CD1c-positive myeloid dendritic cell (primary cell): ENCODE results near the gene ST6GAL1.

Experiments used
- DNase-seq: peaks from one replicate; pipeline ENCODE4 v3.0.0-alpha.2; 2016; ENCODE audit errors: extremely low spot score

Gene ST6GAL1

GRCh38 chr3:186915806-186916796, 14.2 kb upstream of the ST6GAL1 start:
- peak; percentile 47 for DNase-seq

GRCh38 chr3:186917512-186918312, 12.6 kb upstream of the ST6GAL1 start:
- DNase-seq, result no peak

- no peak for DNase-seq
Observed at GRCh38 chr3:186920301-186920700, 10.0 kb upstream of the ST6GAL1 start.

- DNase-seq, result no peak
Observed at GRCh38 chr3:186920796-186921195, 9.5 kb upstream of the ST6GAL1 start.

- no peak for DNase-seq
Observed at GRCh38 chr3:186921578-186921977, 8.7 kb upstream of the ST6GAL1 start.

GRCh38 chr3:186922224-186922623, 8.1 kb upstream of the ST6GAL1 start:
- no peak for DNase-seq

GRCh38 chr3:186922790-186923189, 7.5 kb upstream of the ST6GAL1 start:
- no peak for DNase-seq

GRCh38 chr3:186923241-186923640, 7.1 kb upstream of the ST6GAL1 start:
- DNase-seq, result no peak

GRCh38 chr3:186925826-186926225, 4.5 kb upstream of the ST6GAL1 start:
- no peak for DNase-seq

GRCh38 chr3:186929186-186929585, 1.1 kb upstream of the ST6GAL1 start:
- no peak for DNase-seq

GRCh38 chr3:186929685-186930084, 641 bp upstream of the ST6GAL1 start:
- DNase-seq, result no peak

GRCh38 chr3:186930641-186931531, 560 bp downstream of the ST6GAL1 start:
- peak; percentile 70 for DNase-seq

- DNase-seq, result peak; percentile 42
Observed at GRCh38 chr3:186931532-186932280, 1.4 kb downstream of the ST6GAL1 start.

- no peak for DNase-seq
Observed at GRCh38 chr3:186932281-186933181, 2.2 kb downstream of the ST6GAL1 start.

- peak; percentile 26 for DNase-seq
Observed at GRCh38 chr3:186933816-186934215, 3.5 kb downstream of the ST6GAL1 start.

- no peak for DNase-seq
Observed at GRCh38 chr3:186935133-186935532, 4.8 kb downstream of the ST6GAL1 start.

- DNase-seq, result no peak
Observed at GRCh38 chr3:186937017-186937875, 6.9 kb downstream of the ST6GAL1 start.

GRCh38 chr3:186938716-186939115, 8.4 kb downstream of the ST6GAL1 start:
- no peak for DNase-seq

- no peak for DNase-seq
Observed at GRCh38 chr3:186939536-186939935, 9.2 kb downstream of the ST6GAL1 start.
